NCI-H510A (cell line): ENCODE data around the gene SMS.
"Not testable (repeated sequence)": the region's sequence is repeated elsewhere in the genome, so short reads cannot be mapped to it uniquely, and the experiment has no call there.

Source experiments
- DNase-seq: peaks from one replicate; lab custom pipeline; 2025; lab: John Stamatoyannopoulos, UW

The SMS gene

GRCh38 chrX:21940356-21940829, at the start of gene SMS:
TSS of gene SMS (plus strand) at chrX:21940709. CDS start at chrX:21940825, 116 bp downstream.
- DNase-seq: peak; percentile 61

DNA sequence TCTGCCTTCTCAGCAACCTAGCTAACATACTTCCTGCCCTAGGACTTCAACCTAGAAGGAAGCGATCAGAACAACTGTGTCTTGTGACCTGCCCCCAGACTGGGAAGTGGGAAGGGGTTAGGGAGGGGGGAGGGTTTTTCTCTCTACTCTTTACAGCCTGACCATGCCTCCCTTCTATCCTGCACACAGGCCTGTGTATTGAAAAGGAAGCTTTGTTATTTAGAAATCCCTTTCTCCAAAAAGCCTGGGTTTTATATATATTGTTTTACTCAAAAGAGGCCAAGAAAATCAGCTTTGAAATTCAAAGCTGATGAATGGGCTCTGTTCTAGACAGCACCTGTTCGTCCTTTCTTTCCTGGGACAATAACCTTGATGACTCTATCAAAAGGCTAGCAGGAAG, 35.2 kb upstream of the SMS start:
- no peak for DNase-seq

DNA sequence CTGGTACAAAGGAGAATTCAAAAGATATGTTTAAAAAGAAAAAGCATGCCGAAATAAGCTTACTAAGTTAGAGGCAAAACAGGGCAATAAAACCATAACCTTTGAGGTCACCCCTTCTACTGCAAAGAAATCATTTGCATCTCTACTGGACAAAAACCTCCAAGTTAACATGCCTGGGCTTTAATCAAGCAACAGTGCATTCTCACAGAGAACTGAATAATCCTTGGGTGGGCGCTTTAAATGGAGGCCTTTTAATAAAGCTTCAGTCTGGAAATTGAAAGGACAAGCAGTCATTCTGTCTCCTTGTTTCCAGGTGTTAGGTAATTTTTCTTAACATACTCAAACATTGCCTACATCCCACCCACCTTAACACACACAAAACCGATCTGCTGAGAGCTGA, 34.6 kb upstream of the SMS start:
- no peak for DNase-seq

GRCh38 chrX:21907260-21907659, 33.2 kb upstream of the SMS start:
- DNase-seq: no peak

DNA sequence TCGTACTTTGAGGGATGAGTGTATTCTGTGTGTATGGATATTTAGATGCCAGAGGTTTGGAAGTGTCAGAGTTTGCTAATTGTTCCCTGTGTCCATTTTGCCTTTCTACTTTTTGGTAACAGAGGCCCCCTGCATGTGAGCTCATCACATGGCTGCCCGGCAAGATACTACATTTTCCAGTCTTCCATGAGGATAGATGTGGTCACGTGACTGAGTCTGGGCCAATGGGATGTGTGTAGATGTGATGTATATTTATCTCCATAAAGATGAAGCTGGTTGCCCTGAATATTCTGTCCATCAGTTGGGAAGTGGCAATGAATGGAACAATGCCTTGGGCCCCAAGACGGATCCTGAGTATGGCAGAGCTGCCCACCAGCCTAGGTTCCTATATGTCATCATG, 29.0 kb upstream of the SMS start:
- no peak for DNase-seq

DNA sequence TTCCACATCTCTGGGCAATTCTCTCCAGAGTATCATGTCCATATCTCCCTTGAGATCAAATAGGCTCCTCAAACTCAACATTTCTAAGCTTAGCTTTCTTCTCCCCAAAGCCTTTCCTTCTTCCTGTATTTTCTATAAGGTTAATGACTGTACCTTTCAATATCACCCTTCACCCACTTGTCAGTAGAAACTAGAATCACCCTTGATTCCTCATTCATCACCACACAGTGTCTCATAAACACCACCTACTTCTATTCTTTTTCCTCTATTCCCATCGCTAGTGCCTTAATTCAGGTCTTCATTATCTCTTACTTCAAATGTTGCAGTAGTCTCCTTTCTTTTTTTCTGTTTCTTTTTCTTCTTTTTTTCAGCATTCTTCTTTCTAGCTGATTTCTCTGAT, 28.3 kb upstream of the SMS start:
- no peak for DNase-seq

DNA sequence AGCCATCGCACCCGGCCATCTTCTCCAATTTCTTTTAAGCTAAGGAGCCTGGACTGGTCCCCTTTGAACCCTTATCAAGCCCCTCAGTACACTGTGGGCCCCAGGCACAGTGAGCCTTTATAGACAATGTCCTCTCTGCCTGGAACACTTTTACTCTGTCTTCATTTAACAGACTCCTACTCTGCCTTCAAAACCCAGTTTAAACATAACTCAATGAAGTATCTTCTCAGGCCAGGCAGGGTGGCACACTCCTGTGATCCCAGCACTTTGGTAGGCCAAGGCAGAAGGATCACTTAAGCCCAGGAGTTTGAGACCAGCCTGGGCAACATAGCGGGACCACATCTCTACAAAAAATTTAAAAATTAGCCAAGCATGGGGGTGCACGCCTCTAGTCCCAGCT, 27.5 kb upstream of the SMS start:
- DNase-seq: no peak

DNA sequence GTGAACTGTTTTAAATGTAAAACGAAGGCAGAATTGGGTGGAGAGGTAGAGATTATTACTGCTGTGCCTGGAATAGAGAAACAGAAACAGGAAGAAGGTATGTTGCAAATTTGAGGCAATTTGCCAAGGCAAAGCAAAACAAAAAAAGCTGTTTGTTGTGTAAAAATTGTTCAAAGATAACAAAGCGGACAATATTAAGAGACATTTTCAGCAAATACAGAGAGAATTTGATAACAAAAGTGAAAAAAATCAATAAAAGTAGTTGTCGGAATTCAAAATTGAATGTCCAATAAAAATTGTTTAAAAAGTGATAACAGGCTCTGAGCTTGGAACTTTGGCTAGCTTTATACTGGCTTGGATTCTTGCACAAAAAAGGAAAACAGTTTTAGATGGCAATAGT, 14.4 kb upstream of the SMS start:
- DNase-seq: no peak

- DNase-seq: no peak
Measured at GRCh38 chrX:21926527-21927278, 13.8 kb upstream of the SMS start.

DNA sequence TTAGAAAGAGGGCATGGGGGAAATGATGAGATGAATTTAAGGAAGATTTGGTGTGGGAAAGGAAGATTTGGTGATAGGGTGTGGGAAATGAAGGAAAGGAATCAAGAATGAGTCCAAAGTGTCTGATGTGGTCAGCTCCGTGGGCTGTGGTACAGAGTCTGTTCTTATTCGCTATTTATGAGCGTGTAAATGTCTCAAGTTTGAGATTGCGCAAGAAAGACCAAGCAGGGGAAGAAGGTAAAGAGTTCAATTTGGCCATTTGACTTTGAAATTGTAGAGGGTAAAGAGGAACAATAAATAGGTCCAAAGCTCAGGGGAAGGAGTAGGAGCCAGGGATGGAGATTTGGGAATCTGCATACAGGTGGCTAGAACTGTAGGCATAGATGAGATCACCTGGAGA, 11.3 kb upstream of the SMS start:
- DNase-seq: no peak

GRCh38 chrX:21930986-21931385, 9.5 kb upstream of the SMS start:
- DNase-seq: no peak

- DNase-seq: no peak
Measured at GRCh38 chrX:21932292-21933002, 8.1 kb upstream of the SMS start.

- DNase-seq: no peak
Measured at GRCh38 chrX:21933077-21933476, 7.4 kb upstream of the SMS start.

DNA sequence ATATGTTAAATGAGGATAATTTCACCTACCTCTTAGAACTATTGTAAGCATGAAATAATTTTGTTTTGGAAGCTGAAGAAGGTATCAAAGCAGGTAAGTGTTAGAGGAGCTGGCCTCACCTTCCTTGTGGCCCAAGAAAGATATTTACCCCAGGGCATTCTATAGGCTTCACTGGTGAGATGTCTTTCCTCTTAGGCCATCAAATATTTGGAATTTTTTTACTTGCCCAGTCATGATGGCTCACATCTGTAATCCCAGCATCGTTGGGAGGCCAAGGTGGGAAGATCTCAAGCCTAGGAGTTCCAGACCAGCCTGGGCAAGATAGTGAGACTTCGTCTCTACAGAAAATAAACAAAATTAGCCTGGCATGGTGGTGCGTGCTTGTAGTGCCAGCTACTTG, 6.1 kb upstream of the SMS start:
- no peak for DNase-seq

GRCh38 chrX:21939906-21940305, 603 bp upstream of the SMS start:
- no peak for DNase-seq

- no peak for DNase-seq
Measured at GRCh38 chrX:21943460-21944135, 3.1 kb downstream of the SMS start.

- DNase-seq: no peak
Measured at GRCh38 chrX:21944136-21944615, 3.7 kb downstream of the SMS start.

- DNase-seq: no peak
Measured at GRCh38 chrX:21946925-21947641, 6.6 kb downstream of the SMS start.

- no peak for DNase-seq
Measured at GRCh38 chrX:21947671-21948070, 7.2 kb downstream of the SMS start.

DNA sequence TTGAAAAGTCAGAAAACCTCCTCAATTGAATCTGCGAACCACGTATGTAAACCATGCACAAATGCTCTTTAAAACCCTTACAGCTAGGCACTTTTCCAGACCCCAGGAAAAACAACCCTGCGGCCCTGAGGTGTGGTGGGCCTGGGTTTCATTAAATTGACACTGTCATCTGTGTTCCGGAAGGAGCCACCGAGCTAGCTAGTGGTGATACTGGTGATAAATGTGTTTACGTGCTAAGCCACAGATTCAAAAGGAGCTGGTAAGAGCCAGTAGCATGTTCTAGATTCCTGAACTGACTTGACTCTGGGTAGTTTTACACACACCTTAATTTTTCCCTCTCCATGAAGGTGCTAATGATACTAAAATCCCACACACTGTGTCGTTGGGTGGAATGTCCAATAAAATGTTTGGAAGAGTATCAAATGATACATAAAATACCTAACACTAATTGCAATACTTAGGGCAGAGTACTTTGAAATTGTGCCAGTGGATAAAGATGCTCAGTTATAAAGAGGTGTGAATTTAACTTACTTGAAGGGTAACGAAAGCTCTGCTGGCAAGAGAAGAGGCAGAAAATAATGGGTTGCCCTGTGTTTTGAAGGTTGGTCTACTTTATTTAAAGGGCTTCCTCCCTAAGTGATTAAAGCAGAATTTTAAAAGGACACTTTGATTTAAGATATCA, 8.5 kb downstream of the SMS start:
- DNase-seq: no peak

GRCh38 chrX:21949689-21950088, 9.2 kb downstream of the SMS start:
- no peak for DNase-seq

DNA sequence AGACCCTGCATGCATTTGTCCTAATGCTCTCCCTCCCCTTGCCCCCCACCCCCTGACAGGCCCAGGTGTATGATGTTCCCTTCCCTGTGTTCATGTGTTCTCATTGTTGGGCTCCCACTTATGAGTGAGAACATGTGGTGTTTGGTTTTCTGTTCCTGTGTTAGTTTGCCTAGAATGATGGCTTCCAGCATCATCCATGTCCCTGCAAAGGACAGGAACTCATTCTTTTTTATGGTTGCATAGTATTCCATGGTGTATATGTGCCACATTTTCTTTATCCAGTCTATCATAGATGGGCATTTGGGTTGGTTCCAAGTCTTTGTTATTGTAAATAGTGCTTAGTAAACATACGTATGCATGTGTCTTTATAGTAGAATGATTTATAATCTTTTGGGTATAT, 10.0 kb downstream of the SMS start:
- not testable (repeated sequence) for DNase-seq
